Natural killer cell (primary cell): ENCODE measurements around the gene LGSN. TPM values are rescaled to one million over a fixed set of nuclear protein-coding genes. Genes with fewer than 3 reads are reported as not detected.

Experiments
- ATAC-seq, 3 donors: fragments of 150-1000 bp in 2 of 3; fragments of 200-7000 bp in 1 of 3; cut with Tn5 transposase; 1 replicate in 1 of 3; 2 replicates in 2 of 3; pipeline ENCODE4 v1.10.0; 2021; ENCODE audit warnings: mild to moderate bottlenecking in 2 of 3, moderate library complexity in 2 of 3
- DNase-seq, 2 donors: peaks; one replicate each; pipeline versions ENCODE4 v3.0.0 to v3.0.0-alpha.2; 2013 to 2021; ENCODE audit warnings: mixed read lengths in 1 of 2
- H3K27ac ChIP-seq: one replicate; pipeline ENCODE4 v1.5.1; 2013; ENCODE audit warnings: mild to moderate bottlenecking, low read length
- H3K27me3 ChIP-seq: one replicate; pipeline ENCODE4 v1.6.1; 2013; ENCODE audit warnings: low read length; ENCODE audit not compliant: control insufficient read depth, insufficient read depth
- H3K36me3 ChIP-seq: one replicate; pipeline ENCODE4 v1.6.1; 2013; ENCODE audit warnings: low read length; ENCODE audit not compliant: control insufficient read depth, insufficient read depth
- H3K4me1 ChIP-seq: one replicate; pipeline ENCODE4 v1.6.1; 2013; ENCODE audit warnings: low read length; ENCODE audit not compliant: control insufficient read depth, insufficient read depth
- H3K4me3 ChIP-seq: one replicate; pipeline ENCODE4 v1.5.1; 2013; ENCODE audit warnings: low read length
- H3K9me3 ChIP-seq: one replicate; pipeline ENCODE4 v1.6.1; 2013; ENCODE audit warnings: low read length; ENCODE audit not compliant: control insufficient read depth, insufficient read depth
- H3K27ac Mint-ChIP-seq, 2 donors: one replicate each; pipeline ENCODE4 v1.8.0; 2022; ENCODE audit warnings: mild to moderate bottlenecking in 2 of 2, mixed read lengths in 2 of 2, moderate library complexity in 1 of 2
- H3K27me3 Mint-ChIP-seq, 2 donors: one replicate each; pipeline ENCODE4 v1.8.0; 2022; ENCODE audit warnings: low read depth in 2 of 2, mixed read lengths in 2 of 2
- H3K36me3 Mint-ChIP-seq: one replicate; pipeline ENCODE4 v1.8.0; 2022; ENCODE audit warnings: mixed read lengths
- H3K4me1 Mint-ChIP-seq, 2 donors: one replicate each; pipeline ENCODE4 v1.8.0; 2022; ENCODE audit warnings: mixed read lengths in 2 of 2
- H3K4me3 Mint-ChIP-seq: one replicate; pipeline ENCODE4 v1.8.0; 2022; ENCODE audit warnings: mild to moderate bottlenecking, moderate library complexity, mixed read lengths
- H3K9me3 Mint-ChIP-seq, 2 donors: one replicate each; pipeline ENCODE4 v1.8.0; 2022; ENCODE audit warnings: mixed read lengths in 2 of 2
- CTCF ChIP-seq: fragments of 200-600 bp; IDR thresholded peaks from one replicate; pipeline ENCODE4 v1.8.0; 2022; ENCODE audit warnings: antibody characterized with exemption
- WGBS: methylation state at CpG from one replicate; pipeline ENCODE4 v1.1.7; 2013; ENCODE audit warnings: missing lambda C conversion rate; ENCODE audit not compliant: insufficient coverage; 5-methylcytosine and 5-hydroxymethylcytosine counted together
- intact Hi-C: fragments of 100-400 bp; cut with micrococcal nuclease; formaldehyde crosslinking; loops from one replicate; pipeline ENCODE4 v1.14.2; 2022
- total RNA-seq, 4 donors: library from RNA; stranded (reverse); fragments of 120-200 nt in 1 of 4; gene quantifications; one replicate each; pipeline versions ENCODE4 v1.2.3 to v1.2.4, GENCODE V29; 2013 to 2022

The LGSN gene
- total RNA-seq, 3 donors from 2014 or later (not counting 1 experiment from before 2014, with no cell fraction given): not detected

DNA sequence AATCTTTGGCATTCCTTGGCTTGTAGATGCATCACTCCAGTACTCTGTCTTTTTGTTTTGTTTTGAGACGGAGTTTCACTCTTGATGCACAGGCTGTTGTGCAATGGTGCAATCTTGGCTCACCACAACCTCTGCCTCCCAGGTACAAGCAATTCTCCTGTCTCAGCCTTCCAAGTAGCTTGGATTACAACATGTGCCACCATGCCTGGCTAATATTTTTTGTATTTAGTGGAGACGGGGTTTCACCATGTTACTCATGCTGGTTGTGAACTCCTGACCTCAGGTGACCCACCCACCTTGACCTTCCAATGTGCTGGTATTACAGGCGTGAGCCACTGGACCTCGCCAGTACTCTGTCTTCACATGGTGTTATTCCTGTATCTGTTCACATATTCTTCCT is 35.8 kb upstream of the LGSN start:
- no peak overlapping the region for H3K4me3 Mint-ChIP-seq
- DNase-seq (no peak), ATAC-seq (no peak)
- no peaks in the 10 kb centered on the region for H3K36me3 Mint-ChIP-seq
- no peaks in the 10 kb centered on the region for H3K27me3 ChIP-seq
- peaks cover 0 to 5% of the 10 kb centered on the region in 2 donors for H3K27me3 Mint-ChIP-seq
- H3K9me3 ChIP-seq: no peaks in the 10 kb centered on the region
- H3K4me1 ChIP-seq: peaks cover 5% of the 10 kb centered on the region
- no peaks in the 10 kb centered on the region for H3K36me3 ChIP-seq
- no peak overlapping the region for H3K27ac ChIP-seq
- H3K27ac Mint-ChIP-seq: no peak overlapping the region
- no peak overlapping the region for H3K4me3 ChIP-seq
- WGBS: 96% methylated on average over 4 of the region's 4 CpGs
- no peak for TF ChIP-seq CTCF
- intact Hi-C loops: loop anchor here (10.0 kb wide), 1 partner anchor 219 kb away; the partner anchor contains the start of genes LOC128125822 and PTP4A1
- peaks cover 15 to 20% of the 10 kb centered on the region in 2 donors for H3K4me1 Mint-ChIP-seq
- peaks cover 0 to 3% of the 10 kb centered on the region in 2 donors for H3K9me3 Mint-ChIP-seq

- Histone ChIP-seq H3K4me1 (peaks cover 5% of the 10 kb centered on the region), H3K9me3 (no peaks in the 10 kb centered on the region), H3K27me3 (no peaks in the 10 kb centered on the region), H3K27ac (no peak overlapping the region), H3K4me3 (no peak overlapping the region), H3K36me3 (no peaks in the 10 kb centered on the region)
- H3K4me3 Mint-ChIP-seq: peak overlapping the region; percentile 55
- peaks cover 15 to 20% of the 10 kb centered on the region in 2 donors for H3K4me1 Mint-ChIP-seq
- no peaks in the 10 kb centered on the region for H3K36me3 Mint-ChIP-seq
- no peak for TF ChIP-seq CTCF
- intact Hi-C loops: loop anchor here (2.0 to 10.0 kb wide), 2 partner anchors 222 to 412 kb away; partner anchors contain the start of genes LOC128125822 and PTP4A1
- no CpG with 5 or more reads among the region's 1 CpG for WGBS
- DNase-seq: no peak
- no peak for ATAC-seq
- H3K27me3 Mint-ChIP-seq: no peaks in the 10 kb centered on the region
- peak overlapping the region; percentile 77 to 81 for H3K27ac Mint-ChIP-seq
- no peaks in the 10 kb centered on the region for H3K9me3 Mint-ChIP-seq
Observed at GRCh38 chr6:63353286-63353630, 33.5 kb upstream of the LGSN start.

DNA sequence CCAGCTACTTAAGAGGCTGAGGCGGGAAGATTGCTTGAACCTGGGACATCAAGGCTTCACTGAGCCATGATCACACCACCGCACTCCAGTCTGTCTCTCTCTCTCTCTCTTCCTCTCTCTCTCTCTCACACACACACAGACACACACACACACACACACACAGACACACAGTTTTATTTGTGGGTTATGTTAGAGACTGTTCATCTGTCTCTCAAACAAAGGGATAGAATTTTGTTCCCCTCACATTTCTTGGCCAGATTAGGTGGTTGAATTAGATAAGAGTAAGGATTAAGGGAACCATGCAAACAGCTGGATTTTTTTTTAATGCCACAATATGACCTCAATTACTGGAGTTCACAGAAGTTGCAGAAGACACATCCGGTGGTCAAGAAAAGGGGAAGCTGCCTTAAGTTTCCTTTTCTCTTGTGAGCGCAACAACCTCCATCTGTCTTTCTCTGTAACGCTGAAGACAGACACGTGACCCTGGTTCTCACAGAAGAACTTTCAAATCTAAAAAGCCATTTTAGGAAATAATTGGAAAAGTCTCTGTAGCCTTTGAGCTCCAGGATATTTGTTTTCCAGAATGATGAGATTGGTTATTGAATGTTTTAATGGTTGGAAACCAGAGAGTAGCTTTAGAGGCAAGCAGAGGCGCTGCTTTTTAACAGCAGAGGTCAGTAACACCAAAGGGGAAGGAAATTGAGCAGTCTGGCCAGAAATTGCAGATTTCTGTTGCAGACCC is 32.9 kb upstream of the LGSN start:
- Histone ChIP-seq H3K9me3 (no peaks in the 10 kb centered on the region), H3K36me3 (no peaks in the 10 kb centered on the region), H3K4me3 (no peak overlapping the region), H3K27ac (no peak overlapping the region), H3K27me3 (no peaks in the 10 kb centered on the region), H3K4me1 (peaks cover 5% of the 10 kb centered on the region)
- Mint-ChIP-seq H3K36me3 (no peaks in the 10 kb centered on the region), H3K27me3 (no peaks in the 10 kb centered on the region), H3K4me1 (peaks cover 15 to 20% of the 10 kb centered on the region in 2 donors), H3K4me3 (peak overlapping the region; percentile 55), H3K9me3 (no peaks in the 10 kb centered on the region), H3K27ac (peak overlapping the region; percentile 77 to 81)
- ATAC-seq (peak; percentile 68 to 85 (median 70)), DNase-seq (peak in 1 of 2 donors; percentile 9)
- TF ChIP-seq CTCF: no peak
- 8% methylated on average over 5 of the region's 7 CpGs for WGBS
- intact Hi-C loops: loop anchor here (2.0 to 10.0 kb wide), 2 partner anchors 222 to 412 kb away; partner anchors contain the start of genes LOC128125822 and PTP4A1
